ENCODE data around the gene KRTAP3-1.
"Not testable (repeated sequence)": the region's sequence is repeated elsewhere in the genome, so short reads cannot be mapped to it uniquely, and the experiment has no call there.

The KRTAP3-1 gene

GRCh38 chr17:41013606-41014005, 4.7 kb upstream of the KRTAP3-1 start:
- no peak for DNase-seq

GRCh38 chr17:41013181-41013580, 4.3 kb upstream of the KRTAP3-1 start:
- DNase-seq, result no peak

- DNase-seq, result no peak
Measured at GRCh38 chr17:41012326-41013120, 3.6 kb upstream of the KRTAP3-1 start.

- no peak for DNase-seq
Measured at GRCh38 chr17:41010441-41010840, 1.5 kb upstream of the KRTAP3-1 start.

- no peak for DNase-seq
Measured at GRCh38 chr17:41009936-41010335, 1.0 kb upstream of the KRTAP3-1 start.

GRCh38 chr17:41009301-41009760, 403 bp upstream of the KRTAP3-1 start:
- DNase-seq, result no peak

- no peak for DNase-seq
Measured at GRCh38 chr17:41004397-41004796, 4.5 kb downstream of the KRTAP3-1 start.

GRCh38 chr17:41003926-41004325, 5.0 kb downstream of the KRTAP3-1 start:
- no peak for DNase-seq

GRCh38 chr17:41002814-41003213, 6.1 kb downstream of the KRTAP3-1 start:
- peak; percentile 37 for DNase-seq

- no peak for DNase-seq
Measured at GRCh38 chr17:41001795-41002194, 7.1 kb downstream of the KRTAP3-1 start.

- DNase-seq, result not testable (repeated sequence)
Measured at GRCh38 chr17:40999563-40999962, 9.4 kb downstream of the KRTAP3-1 start, which contains the start of gene KRTAP3-2. Gene KRTAP3-2, minus strand, starts transcription at chr17:40999906. Its CDS starts 53 bp downstream, at chr17:40999853.

GRCh38 chr17:40997361-40997760, 11.6 kb downstream of the KRTAP3-1 start:
- DNase-seq, result no peak

GRCh38 chr17:40996829-40997228, 12.1 kb downstream of the KRTAP3-1 start:
- DNase-seq, result no peak

GRCh38 chr17:40995116-40995515, 13.8 kb downstream of the KRTAP3-1 start:
- no peak for DNase-seq

- no peak for DNase-seq
Measured at GRCh38 chr17:40993839-40994238, 15.1 kb downstream of the KRTAP3-1 start, which contains the start of gene KRTAP3-3. Gene KRTAP3-3, minus strand, starts transcription at chr17:40994164. Its CDS starts 67 bp downstream, at chr17:40994097.

GRCh38 chr17:40993084-40993483, 15.8 kb downstream of the KRTAP3-1 start:
- no peak for DNase-seq

GRCh38 chr17:40992666-40993065, 16.3 kb downstream of the KRTAP3-1 start:
- no peak for DNase-seq

- no peak for DNase-seq
Measured at GRCh38 chr17:40986920-40987319, 22.0 kb downstream of the KRTAP3-1 start.

- DNase-seq, result no peak
Measured at GRCh38 chr17:40984226-40984625, 24.7 kb downstream of the KRTAP3-1 start, which contains the start of gene KRT40. Gene KRT40, minus strand, starts transcription at chr17:40984326. Its CDS starts 53 bp downstream, at chr17:40984273.

- DNase-seq, result no peak
Measured at GRCh38 chr17:40981115-40981514, 27.8 kb downstream of the KRTAP3-1 start.

GRCh38 chr17:40980596-40980995, 28.3 kb downstream of the KRTAP3-1 start:
- DNase-seq, result no peak

- DNase-seq, result no peak
Measured at GRCh38 chr17:40980117-40980516, 28.8 kb downstream of the KRTAP3-1 start.

GRCh38 chr17:40978575-40979151, 30.3 kb downstream of the KRTAP3-1 start:
- no peak for DNase-seq

GRCh38 chr17:40975516-40975915, 33.4 kb downstream of the KRTAP3-1 start:
- DNase-seq, result no peak
